HL-60 (cell line): ENCODE results near the gene FBXO45.

Experiments
- CTCF ChIP-seq: IDR thresholded peaks from one replicate; pipeline ENCODE4 v1.5.1; 2011; ENCODE audit warnings: low read length, control low read depth, inconsistent platforms; ENCODE audit not compliant: insufficient read depth
- GABPA ChIP-seq: IDR thresholded peaks from 2 replicates; pipeline ENCODE4 v1.6.1; 2012; ENCODE audit warnings: low read depth
- POLR2AphosphoS5 ChIP-seq: IDR thresholded peaks from 2 replicates; pipeline ENCODE4 v1.6.1; 2012; ENCODE audit warnings: low read depth
- REST ChIP-seq: IDR thresholded peaks from 2 replicates; pipeline ENCODE4 v1.6.1; 2012; ENCODE audit warnings: low read depth; ENCODE audit not compliant: insufficient replicate concordance
- SPI1 ChIP-seq: IDR thresholded peaks from 2 replicates; pipeline ENCODE4 v1.6.1; 2012; ENCODE audit warnings: low read depth, mild to moderate bottlenecking, borderline replicate concordance

- TF ChIP-seq CTCF (no peak), POLR2AphosphoS5 (no peak), REST (no peak), GABPA (no peak), SPI1 (no peak)
These were observed 36.1 kb downstream of the FBXO45 start for GRCh38 chr3:196604548-196604947.
